ENCODE data around the gene PPP2R5E. TPM values are rescaled to one million over a fixed set of nuclear protein-coding genes. Genes with fewer than 3 reads are reported as not detected.

PPP2R5E gene
- total RNA-seq = 10.2 and 12.3 TPM in 2 replicates

DNA sequence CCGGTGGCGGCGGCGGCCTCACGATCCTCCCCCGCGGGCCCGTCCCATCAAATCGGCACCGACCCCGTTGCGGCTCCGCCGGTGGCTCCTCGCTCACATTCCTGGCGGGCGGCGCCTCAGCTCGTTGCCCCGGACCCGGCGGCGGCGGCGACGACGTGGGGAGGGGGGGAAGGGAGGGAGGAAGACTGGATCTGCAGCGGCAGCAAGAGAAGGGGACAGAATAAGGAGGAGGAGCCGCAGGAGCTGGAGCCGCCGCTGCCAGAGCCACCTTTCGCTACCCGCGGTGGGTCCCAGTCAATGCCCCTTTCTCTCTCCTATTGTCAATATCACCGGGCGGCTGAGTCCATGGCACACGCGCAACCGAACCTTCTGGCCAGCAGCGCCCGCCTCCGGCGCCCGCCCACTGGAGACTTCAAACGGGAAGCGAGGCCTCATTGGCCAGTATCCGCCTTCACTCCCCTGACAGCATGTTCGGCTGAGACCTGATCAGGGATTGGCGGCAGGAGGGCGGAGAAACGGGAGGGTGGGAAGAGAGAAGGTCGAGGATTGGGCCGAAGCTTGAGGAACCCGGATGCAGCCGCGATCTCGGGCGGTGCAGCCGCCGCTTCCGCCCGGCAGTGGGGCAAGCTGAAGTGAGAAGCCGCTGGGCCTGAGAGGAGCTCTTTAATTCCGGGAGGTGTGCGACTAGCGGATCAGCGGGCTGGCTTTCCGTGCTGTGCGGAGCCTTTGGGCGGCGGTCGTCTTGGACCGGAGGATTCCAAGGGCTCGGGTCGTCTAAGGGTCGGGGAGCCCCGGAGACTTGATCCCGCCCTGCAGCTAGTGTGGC is at the start of gene PPP2R5E:
TSS of gene PPP2R5E (minus strand) at position 378 of the 826 bp plus-strand sequence. CDS start 3,692 bp downstream, outside the sequence.

Other genes starting within 250 kb of the PPP2R5E start
- gene GPHB5, start 224.4 kb downstream of the PPP2R5E start, total RNA-seq = not detected in 2 replicates
- gene WDR89, start 98.5 kb upstream of the PPP2R5E start, total RNA-seq = 8.8 and 11.6 TPM in 2 replicates
- 25.3 and 28.0 TPM in 2 replicates for gene SGPP1, start 184.7 kb upstream of the PPP2R5E start, total RNA-seq